ENCODE measurements around the gene AZGP1.
"Not testable (repeated sequence)": the region's sequence is repeated elsewhere in the genome, so short reads cannot be mapped to it uniquely, and the experiment has no call there.

The AZGP1 gene

GRCh38 chr7:99949645-99950228 is 26.1 kb downstream of the AZGP1 start:
- DNase-seq = no peak

- no peak for DNase-seq
Observed at GRCh38 chr7:99947608-99948007, 28.2 kb downstream of the AZGP1 start.

- DNase-seq = no peak
Observed at GRCh38 chr7:99944497-99945070, 31.2 kb downstream of the AZGP1 start.

- peak; percentile 9 for DNase-seq
Observed at GRCh38 chr7:99943641-99944496, 32.0 kb downstream of the AZGP1 start.

- DNase-seq = no peak
Observed at GRCh38 chr7:99938296-99938695, 37.5 kb downstream of the AZGP1 start.

- not testable (repeated sequence) for DNase-seq
Observed at GRCh38 chr7:99935009-99935408, 40.8 kb downstream of the AZGP1 start.

GRCh38 chr7:99930376-99930775 is 45.5 kb downstream of the AZGP1 start:
- no peak for DNase-seq

- no peak for DNase-seq
Observed at GRCh38 chr7:99929730-99930053, 46.1 kb downstream of the AZGP1 start.

GRCh38 chr7:99928994-99929729 is 46.7 kb downstream of the AZGP1 start, which contains the start of gene GJC3:
TSS of gene GJC3 (minus strand) at chr7:99929620. CDS start at chr7:99929620, 0 bp downstream.
- peak; percentile 89 for DNase-seq

- no peak for DNase-seq
Observed at GRCh38 chr7:99928188-99928587, 47.6 kb downstream of the AZGP1 start.

GRCh38 chr7:99927536-99927935 is 48.3 kb downstream of the AZGP1 start:
- DNase-seq = no peak

- DNase-seq = no peak
Observed at GRCh38 chr7:99926321-99926720, 49.5 kb downstream of the AZGP1 start.

GRCh38 chr7:99923200-99923599 is 52.6 kb downstream of the AZGP1 start:
- no peak for DNase-seq

- DNase-seq = no peak
Observed at GRCh38 chr7:99920149-99920548, 55.7 kb downstream of the AZGP1 start.

- no peak for DNase-seq
Observed at GRCh38 chr7:99919814-99920112, 56.1 kb downstream of the AZGP1 start.

GRCh38 chr7:99918959-99919813 is 56.6 kb downstream of the AZGP1 start, which contains the start of gene TRIM4:
TSS of gene TRIM4 (minus strand) at chr7:99919530. CDS start at chr7:99919401, 129 bp downstream.
- DNase-seq = peak; percentile 92

Measured in retina (tissue), 1 donor.